Peyer's patch (tissue), 4 donors: ENCODE measurements around the gene PSMD9. TPM values are rescaled to one million over a fixed set of nuclear protein-coding genes. Genes with fewer than 3 reads are reported as not detected.

Source experiments
- DNase-seq, 3 donors: peaks; one replicate each; pipeline ENCODE4 v3.0.0-alpha.2; 2017 to 2019
- H3K27ac ChIP-seq, 4 donors: fragments of 200-600 bp; sonication (generic); one replicate each; pipeline ENCODE4 v1.5.1; 2016 to 2019
- H3K27me3 ChIP-seq, 2 donors: fragments of 200-600 bp; sonication (generic); one replicate each; pipeline ENCODE4 v1.5.1; 2019
- H3K36me3 ChIP-seq, 3 donors: fragments of 200-600 bp; sonication (generic); one replicate each; pipeline ENCODE4 v1.5.1; 2016 to 2019
- H3K4me1 ChIP-seq, 4 donors: fragments of 200-600 bp; sonication (generic); one replicate each; pipeline ENCODE4 v1.5.1; 2016 to 2019
- H3K4me3 ChIP-seq, 4 donors: fragments of 200-600 bp; sonication (generic); 1 replicate in 3 of 4; 2 replicates in 1 of 4; pipeline ENCODE4 v1.5.1; 2016 to 2019; ENCODE audit warnings: mild to moderate bottlenecking in 1 of 4
- H3K9me3 ChIP-seq, 4 donors: fragments of 200-600 bp; sonication (generic); one replicate each; pipeline ENCODE4 v1.5.1; 2016 to 2019; ENCODE audit warnings: mild to moderate bottlenecking in 1 of 4
- CTCF ChIP-seq, 6 experiments: fragments of 450-650 bp in 4 of 6; fragments of 200-600 bp in 2 of 6; sonication (generic) in 1 of 6; IDR thresholded peaks; one replicate each; pipeline ENCODE4 v1.5.1; 2017 to 2019; ENCODE audit warnings: antibody characterized with exemption in 6 of 6, mild to moderate bottlenecking in 3 of 6, moderate library complexity in 1 of 6
- POLR2A ChIP-seq, 2 donors: fragments of 450-650 bp; IDR thresholded peaks; one replicate each; pipeline ENCODE4 v1.5.1; 2017; ENCODE audit warnings: antibody characterized with exemption in 2 of 2, mild to moderate bottlenecking in 2 of 2, moderate library complexity in 2 of 2
- total RNA-seq, 4 donors: library from RNA; depleted of rRNA; stranded (reverse); fragments of >200 nt; gene quantifications; one replicate each; pipeline ENCODE4 v1.1.0, GENCODE V29; 2016

Gene PSMD9
- total RNA-seq, 4 donors from 2014 or later, result 33.1 to 47.7 (median 37.8) TPM

DNA sequence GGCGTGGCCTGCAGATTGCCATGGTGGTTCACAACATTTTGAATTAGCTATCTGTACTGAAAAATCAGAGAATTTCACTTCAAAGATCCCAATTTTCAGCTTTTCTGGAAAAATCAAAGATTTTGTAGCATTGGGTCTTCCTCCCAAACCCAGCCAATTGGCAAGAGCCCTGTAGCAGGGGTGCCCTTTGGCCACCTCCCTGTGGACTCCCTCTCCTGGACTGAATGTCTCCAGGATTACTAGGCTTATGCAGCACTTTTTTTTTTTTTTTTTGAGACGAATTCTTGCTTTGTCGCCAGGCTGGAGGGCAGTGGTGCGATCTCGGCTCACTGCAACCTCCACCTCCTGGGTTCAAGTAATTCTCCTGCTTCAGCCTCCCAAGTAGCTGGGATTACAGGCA is 9.7 kb downstream of the PSMD9 start:
- H3K36me3 ChIP-seq, result peaks cover 0 to 85% (median 0%) of the 10 kb centered on the region in 3 donors

DNA sequence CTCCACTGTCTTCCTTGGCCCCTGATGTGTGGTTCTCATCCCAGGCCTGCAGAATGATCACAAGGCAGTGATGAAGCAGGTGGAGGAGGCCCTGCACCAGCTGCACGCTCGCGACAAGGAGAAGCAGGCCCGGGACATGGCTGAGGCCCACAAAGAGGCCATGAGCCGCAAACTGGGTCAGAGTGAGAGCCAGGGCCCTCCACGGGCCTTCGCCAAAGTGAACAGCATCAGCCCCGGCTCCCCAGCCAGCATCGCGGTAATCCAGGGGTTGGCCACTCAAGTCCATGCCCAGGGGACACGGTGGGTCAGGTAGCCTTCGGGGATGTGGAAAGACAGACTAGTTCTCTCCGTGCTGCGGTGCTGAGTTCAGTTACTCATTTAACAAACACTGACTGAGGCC is 11.0 kb downstream of the PSMD9 start:
- Histone ChIP-seq H3K36me3 (peaks cover 0 to 94% (median 0%) of the 10 kb centered on the region in 3 donors), H3K4me3 (no peak overlapping the region), H3K27ac (no peak overlapping the region), H3K9me3 (no peaks in the 10 kb centered on the region), H3K27me3 (no peaks in the 10 kb centered on the region), H3K4me1 (no peaks in the 10 kb centered on the region)
- no peak for DNase-seq
- TF ChIP-seq POLR2A (IDR thresholded peaks at IDR 0.05) (no peak), CTCF (IDR thresholded peaks at IDR 0.05) (no peak)

More for the DNA sequence above, 9.7 kb downstream of the PSMD9 start:
- Histone ChIP-seq H3K27me3 (no peaks in the 10 kb centered on the region), H3K9me3 (no peaks in the 10 kb centered on the region), H3K4me1 (peaks cover 0 to 12% (median 0%) of the 10 kb centered on the region in 4 donors), H3K27ac (no peak overlapping the region), H3K4me3 (no peak overlapping the region)
- no peak for DNase-seq
- TF ChIP-seq CTCF (IDR thresholded peaks at IDR 0.05) (no peak), POLR2A (IDR thresholded peaks at IDR 0.05) (no peak)

GRCh38 chr12:121903202-121903601 is 14.6 kb downstream of the PSMD9 start:
- Histone ChIP-seq H3K27ac (no peak overlapping the region), H3K27me3 (no peaks in the 10 kb centered on the region), H3K9me3 (no peaks in the 10 kb centered on the region), H3K4me1 (no peaks in the 10 kb centered on the region), H3K36me3 (peaks cover 0 to 94% (median 0%) of the 10 kb centered on the region in 3 donors), H3K4me3 (no peak overlapping the region)
- DNase-seq, result no peak
- TF ChIP-seq CTCF (IDR thresholded peaks at IDR 0.05) (no peak), POLR2A (IDR thresholded peaks at IDR 0.05) (no peak)

GRCh38 chr12:121905746-121906145 is 17.2 kb downstream of the PSMD9 start:
- H3K4me1 ChIP-seq, result no peaks in the 10 kb centered on the region
- no peak for TF ChIP-seq CTCF (IDR thresholded peaks at IDR 0.05)
- DNase-seq, result no peak
- no peak overlapping the region for H3K27ac ChIP-seq
- no peaks in the 10 kb centered on the region for H3K27me3 ChIP-seq
- H3K4me3 ChIP-seq, result no peak overlapping the region
- peaks cover 0 to 95% (median 0%) of the 10 kb centered on the region in 3 donors for H3K36me3 ChIP-seq
- H3K9me3 ChIP-seq, result no peaks in the 10 kb centered on the region

GRCh38 chr12:121908702-121909101 is 20.1 kb downstream of the PSMD9 start:
- peaks cover 0 to 85% (median 0%) of the 10 kb centered on the region in 3 donors for H3K36me3 ChIP-seq
- DNase-seq, result no peak

More at GRCh38 chr12:121908702-121909101, 20.1 kb downstream of the PSMD9 start:
- no peak overlapping the region for H3K27ac ChIP-seq
- TF ChIP-seq POLR2A (IDR thresholded peaks at IDR 0.05), result no peak
- TF ChIP-seq CTCF (IDR thresholded peaks at IDR 0.05), result no peak
- H3K27me3 ChIP-seq, result no peaks in the 10 kb centered on the region
- no peak overlapping the region for H3K4me3 ChIP-seq
- no peaks in the 10 kb centered on the region for H3K9me3 ChIP-seq
- no peaks in the 10 kb centered on the region for H3K4me1 ChIP-seq
